ENCODE results near the gene MARK4.

MARK4 gene

GRCh38 chr19:45215391-45216191 is 35.5 kb upstream of the MARK4 start:
- TF ChIP-seq, protein P1, sequence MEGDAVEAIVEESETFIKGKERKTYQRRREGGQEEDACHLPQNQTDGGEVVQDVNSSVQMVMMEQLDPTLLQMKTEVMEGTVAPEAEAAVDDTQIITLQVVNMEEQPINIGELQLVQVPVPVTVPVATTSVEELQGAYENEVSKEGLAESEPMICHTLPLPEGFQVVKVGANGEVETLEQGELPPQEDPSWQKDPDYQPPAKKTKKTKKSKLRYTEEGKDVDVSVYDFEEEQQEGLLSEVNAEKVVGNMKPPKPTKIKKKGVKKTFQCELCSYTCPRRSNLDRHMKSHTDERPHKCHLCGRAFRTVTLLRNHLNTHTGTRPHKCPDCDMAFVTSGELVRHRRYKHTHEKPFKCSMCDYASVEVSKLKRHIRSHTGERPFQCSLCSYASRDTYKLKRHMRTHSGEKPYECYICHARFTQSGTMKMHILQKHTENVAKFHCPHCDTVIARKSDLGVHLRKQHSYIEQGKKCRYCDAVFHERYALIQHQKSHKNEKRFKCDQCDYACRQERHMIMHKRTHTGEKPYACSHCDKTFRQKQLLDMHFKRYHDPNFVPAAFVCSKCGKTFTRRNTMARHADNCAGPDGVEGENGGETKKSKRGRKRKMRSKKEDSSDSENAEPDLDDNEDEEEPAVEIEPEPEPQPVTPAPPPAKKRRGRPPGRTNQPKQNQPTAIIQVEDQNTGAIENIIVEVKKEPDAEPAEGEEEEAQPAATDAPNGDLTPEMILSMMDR (IDR thresholded peaks at IDR 0.05; ENCODE audit: low read depth, low read length, missing control alignments) = no peak
- DNase-seq (ENCODE audit: low read depth) = no peak
- no peak overlapping the region for H3K4me3 ChIP-seq (ENCODE audit: low read depth, low read length)

DNA sequence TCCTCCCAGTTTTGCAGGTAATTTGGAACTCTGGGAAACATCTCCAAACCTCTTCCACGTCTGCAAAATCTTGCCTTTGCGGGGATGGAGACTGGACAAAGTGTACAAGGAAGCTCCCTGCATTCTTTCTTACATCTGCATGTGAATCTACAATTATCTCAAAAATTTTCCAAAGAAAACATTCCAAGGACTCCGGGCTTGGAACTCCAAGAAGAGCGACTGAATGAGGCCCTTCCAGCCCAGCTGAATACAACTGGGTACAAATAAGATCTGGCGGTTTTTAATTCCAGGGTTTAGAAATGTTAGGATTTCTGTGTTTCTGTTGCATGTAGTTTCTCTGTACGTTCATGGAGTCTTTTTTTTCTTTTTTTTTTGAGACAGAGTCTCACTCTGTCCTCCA is 34.4 kb upstream of the MARK4 start:
- TF ChIP-seq, protein P1 (IDR thresholded peaks at IDR 0.05; ENCODE audit: low read depth, low read length, missing control alignments) = no peak
- DNase-seq (ENCODE audit: low read depth) = no peak
- H3K4me3 ChIP-seq (ENCODE audit: low read depth, low read length) = no peak overlapping the region

DNA sequence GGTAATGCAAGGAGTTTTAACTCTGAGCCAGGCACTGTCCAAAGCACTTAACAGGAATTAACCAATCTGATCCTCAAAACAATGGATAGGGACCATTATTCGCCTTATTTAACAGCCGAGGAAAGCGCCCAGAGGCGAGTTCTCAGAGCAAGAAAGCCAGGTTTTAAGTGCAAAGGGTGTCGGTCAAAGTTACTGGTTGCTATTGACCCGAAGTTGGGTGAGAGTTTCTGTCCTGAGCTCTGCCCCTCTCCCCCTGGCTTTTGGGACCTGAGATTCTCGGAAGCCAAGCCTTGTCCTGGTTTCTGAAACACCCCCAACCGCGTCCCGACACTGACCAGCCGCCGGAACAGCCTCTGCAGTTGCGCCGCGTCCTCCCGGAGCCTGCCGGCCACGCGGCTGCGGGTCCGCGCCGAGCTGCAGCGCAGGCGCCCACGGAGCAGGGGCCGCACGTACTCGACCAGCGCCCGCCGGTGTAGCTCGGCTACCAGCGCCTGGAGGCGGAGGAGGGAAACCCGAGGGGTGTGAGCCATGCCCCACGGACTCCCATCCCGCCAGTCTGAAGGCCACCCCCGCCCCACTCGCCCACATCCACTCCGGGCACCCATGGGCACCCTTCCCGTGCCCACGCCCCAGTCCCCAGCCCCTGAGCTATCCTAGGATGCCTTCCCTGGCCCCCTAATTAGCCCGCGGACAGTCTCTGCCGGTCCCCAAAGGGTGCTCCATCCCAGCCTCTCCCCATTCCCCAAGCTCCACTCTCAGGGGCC is 33.7 kb upstream of the MARK4 start:
- H3K4me3 ChIP-seq (ENCODE audit: low read depth, low read length) = no peak overlapping the region
- no peak for DNase-seq (ENCODE audit: low read depth)
- TF ChIP-seq, protein P1 (IDR thresholded peaks at IDR 0.05; ENCODE audit: low read depth, low read length, missing control alignments) = no peak

DNA sequence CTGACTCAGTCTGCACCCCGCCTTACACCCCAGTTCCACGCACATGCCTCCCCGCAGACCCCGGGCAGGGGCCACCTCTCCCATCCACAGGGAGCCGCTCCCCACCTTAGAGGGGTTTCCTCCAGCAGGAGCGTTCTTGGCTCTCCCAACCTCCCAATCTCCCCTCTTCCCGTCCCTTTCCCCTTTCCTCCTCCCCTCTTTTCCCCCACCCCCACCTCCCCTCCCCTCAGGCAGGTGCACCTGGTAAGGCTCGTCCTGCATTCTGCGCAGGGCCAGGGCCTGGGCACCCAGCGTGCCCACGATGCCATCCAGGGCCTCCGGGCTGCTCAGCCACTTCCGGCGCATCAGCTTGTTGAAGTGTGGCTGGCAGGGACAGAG is 33.1 kb upstream of the MARK4 start:
- no peak overlapping the region for H3K4me3 ChIP-seq (ENCODE audit: low read depth, low read length)
- TF ChIP-seq, protein P1 (IDR thresholded peaks at IDR 0.05; ENCODE audit: low read depth, low read length, missing control alignments) = no peak
- no peak for DNase-seq (ENCODE audit: low read depth)

- H3K4me3 ChIP-seq (ENCODE audit: low read depth, low read length) = no peak overlapping the region
- no peak for DNase-seq (ENCODE audit: low read depth)
- TF ChIP-seq, protein P1 (IDR thresholded peaks at IDR 0.05; ENCODE audit: low read depth, low read length, missing control alignments) = no peak
Observed at GRCh38 chr19:45218426-45218825, 32.6 kb upstream of the MARK4 start.

GRCh38 chr19:45218911-45219743 is 31.9 kb upstream of the MARK4 start:
- TF ChIP-seq, protein P1 (IDR thresholded peaks at IDR 0.05; ENCODE audit: low read depth, low read length, missing control alignments) = no peak
- H3K4me3 ChIP-seq (ENCODE audit: low read depth, low read length) = no peak overlapping the region
- DNase-seq (ENCODE audit: low read depth) = peak; percentile 16
